GM10266 (cell line): ENCODE measurements around the gene PID1.

Experiments used
- DNase-seq: peaks from one replicate; pipeline ENCODE4 v3.0.0; 2012; ENCODE audit errors: extremely low spot score
- CTCF ChIP-seq: IDR thresholded peaks from 2 replicates; pipeline ENCODE4 v1.5.1; 2012; ENCODE audit warnings: mild to moderate bottlenecking, low read depth; ENCODE audit not compliant: control insufficient read depth, insufficient read depth; ENCODE audit errors: missing control alignments

Gene PID1

DNA sequence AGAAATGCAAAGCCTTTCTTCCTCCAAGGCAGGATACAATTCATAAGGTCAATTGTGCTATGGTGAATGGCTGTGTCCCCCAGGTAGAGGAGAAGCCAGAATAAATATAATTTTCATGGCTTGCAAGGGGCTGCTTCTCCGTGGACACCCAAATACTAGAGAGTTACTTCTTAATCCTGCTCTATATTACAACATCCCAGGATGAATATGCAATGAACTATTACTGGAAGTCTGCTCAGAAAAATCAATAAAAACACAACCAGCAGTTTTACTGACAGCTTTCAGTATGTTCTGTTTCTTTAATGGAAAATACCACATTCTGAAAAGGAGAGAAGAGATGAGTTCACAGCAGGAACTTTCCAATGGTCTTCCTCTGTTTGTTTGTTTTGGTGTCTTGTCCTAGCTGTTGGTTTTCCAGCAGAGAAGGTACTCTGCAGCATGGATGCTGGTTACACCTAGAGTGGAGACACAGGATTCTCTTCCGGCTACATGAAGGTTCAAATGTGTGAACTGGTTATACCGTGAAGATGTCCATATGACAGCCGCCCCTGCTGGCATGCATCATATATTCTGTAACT lies 213.0 kb downstream of the PID1 start:
- no peak for TF ChIP-seq CTCF
- DNase-seq, result no peak

GRCh38 chr2:229054311-229054710 lies 216.8 kb downstream of the PID1 start:
- no peak for TF ChIP-seq CTCF
- DNase-seq, result no peak

DNA sequence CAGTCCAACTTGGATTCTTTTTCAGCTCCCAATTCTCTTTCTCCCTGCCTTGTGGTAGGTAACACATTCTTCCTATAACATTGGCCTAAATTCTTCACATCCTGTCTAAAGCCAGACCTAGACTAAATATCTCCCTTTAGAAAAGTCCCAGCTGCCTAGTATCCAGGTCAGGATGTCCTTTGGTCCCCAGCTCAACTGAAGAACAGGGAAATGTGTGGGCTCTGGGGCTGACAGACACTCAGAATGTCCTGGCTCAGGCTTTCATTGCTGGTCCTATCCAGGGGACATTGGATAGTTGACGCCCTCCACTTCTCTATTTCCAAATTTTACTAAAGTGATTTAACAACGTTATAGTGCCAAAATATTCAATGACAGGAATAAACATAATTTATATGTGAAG lies 219.3 kb downstream of the PID1 start:
- TF ChIP-seq CTCF, result no peak
- no peak for DNase-seq

DNA sequence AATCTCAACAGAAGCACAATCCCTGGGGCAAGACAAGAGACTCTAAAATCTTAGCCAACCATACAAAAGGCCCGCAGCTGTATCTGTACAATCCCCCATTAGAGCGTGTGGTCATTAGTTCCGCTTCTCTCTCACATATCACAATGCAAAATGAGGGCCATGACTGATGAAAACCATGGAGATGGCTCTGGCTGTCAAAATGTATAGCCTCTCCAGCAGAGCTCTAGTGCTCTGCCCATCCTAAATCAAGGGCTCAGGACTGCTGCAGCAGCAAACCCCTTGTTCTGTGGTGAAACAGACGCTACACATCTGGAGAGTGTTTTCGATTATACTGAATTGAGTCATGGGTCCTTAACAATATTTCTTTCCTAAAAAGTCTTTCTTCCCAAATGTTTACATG lies 221.0 kb downstream of the PID1 start:
- no peak for TF ChIP-seq CTCF
- no peak for DNase-seq

- TF ChIP-seq CTCF, result no peak
- no peak for DNase-seq
Measured at GRCh38 chr2:229048134-229048533, 223.0 kb downstream of the PID1 start.

DNA sequence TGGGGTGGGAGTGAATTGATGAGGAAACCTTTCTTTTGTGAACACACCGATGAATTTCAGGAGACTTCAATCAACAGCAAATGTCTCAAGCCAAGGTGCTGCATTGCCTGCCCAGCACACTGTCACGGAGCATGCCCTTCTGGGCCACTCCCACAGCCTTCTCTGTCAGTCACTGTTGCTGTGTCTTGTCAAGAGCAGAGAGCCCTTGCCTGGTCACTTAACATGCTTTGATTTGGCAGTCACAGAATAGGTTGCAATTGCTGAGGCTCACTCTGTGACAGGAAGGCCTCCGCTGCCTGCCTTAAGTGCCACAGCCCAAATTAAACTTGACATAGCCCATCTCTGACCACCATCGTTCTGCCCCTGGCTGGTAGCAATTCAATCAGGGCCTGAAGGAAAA lies 225.4 kb downstream of the PID1 start:
- TF ChIP-seq CTCF, result no peak

DNA sequence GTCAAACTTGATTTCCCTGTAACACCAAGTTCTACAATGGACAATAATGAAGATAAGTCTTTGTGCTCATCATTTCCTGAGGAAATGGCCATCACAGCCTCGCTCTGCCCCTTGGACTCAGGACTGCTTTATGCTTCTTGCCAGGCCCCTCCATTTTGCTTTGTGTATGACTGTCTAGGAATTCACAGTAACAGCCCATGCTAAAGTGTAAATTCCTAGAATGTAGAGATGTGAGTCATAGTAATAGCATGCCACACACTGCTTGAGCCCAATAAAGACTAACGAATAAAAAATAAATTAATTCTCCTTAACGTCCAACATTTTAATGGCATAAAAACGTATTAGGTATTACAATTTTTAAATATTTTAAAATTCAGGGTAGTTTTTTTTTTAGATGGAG lies 226.5 kb downstream of the PID1 start:
- TF ChIP-seq CTCF, result no peak
- DNase-seq, result no peak

More for the DNA sequence above, 225.4 kb downstream of the PID1 start:
- no peak for DNase-seq

- no peak for DNase-seq
- no peak for TF ChIP-seq CTCF
Measured at GRCh38 chr2:229043681-229044080, 227.4 kb downstream of the PID1 start.
